Stomach smooth muscle (tissue), 2 donors: ENCODE measurements around the gene CNPY4.

ENCODE experiments used
- H3K27ac ChIP-seq: one replicate; pipeline ENCODE4 v1.7.0; 2013; ENCODE audit warnings: mild to moderate bottlenecking, low read length, inconsistent platforms
- H3K27me3 ChIP-seq, 2 donors: one replicate each; pipeline ENCODE4 v1.7.0; 2013; ENCODE audit warnings: low read length in 2 of 2; ENCODE audit not compliant: insufficient read depth in 2 of 2, control insufficient read depth in 1 of 2
- H3K36me3 ChIP-seq, 2 donors: one replicate each; pipeline ENCODE4 v1.7.0; 2013; ENCODE audit warnings: low read length in 2 of 2; ENCODE audit not compliant: control insufficient read depth in 2 of 2, insufficient read depth in 2 of 2
- H3K4me1 ChIP-seq: one replicate; pipeline ENCODE4 v1.7.0; 2013; ENCODE audit warnings: low read length; ENCODE audit not compliant: control insufficient read depth, insufficient read depth
- H3K4me3 ChIP-seq, 2 donors: one replicate each; pipeline ENCODE4 v1.7.0; 2013; ENCODE audit warnings: low read length in 2 of 2
- H3K9ac ChIP-seq, 2 donors: one replicate each; pipeline ENCODE4 v1.7.0; 2013; ENCODE audit warnings: low read length in 2 of 2, mild to moderate bottlenecking in 1 of 2
- H3K9me3 ChIP-seq, 2 donors: one replicate each; pipeline ENCODE4 v1.7.0; 2013; ENCODE audit warnings: low read length in 2 of 2; ENCODE audit not compliant: control insufficient read depth in 2 of 2
- donor health status: healthy.
- donor health status: Pancreatic carcinoma.

Gene CNPY4

GRCh38 chr7:100105534-100105933 lies 13.9 kb upstream of the CNPY4 start:
- no peak overlapping the region for H3K27ac ChIP-seq
- no peak overlapping the region for H3K9ac ChIP-seq
- H3K4me1 ChIP-seq: peaks cover 12% of the 10 kb centered on the region
- H3K36me3 ChIP-seq: peaks cover 19 to 44% of the 10 kb centered on the region in 2 donors
- no peaks in the 10 kb centered on the region for H3K27me3 ChIP-seq
- H3K4me3 ChIP-seq: no peak overlapping the region
- H3K9me3 ChIP-seq: no peaks in the 10 kb centered on the region

GRCh38 chr7:100106633-100107032 lies 12.8 kb upstream of the CNPY4 start:
- Histone ChIP-seq H3K9ac (no peak overlapping the region), H3K27me3 (no peaks in the 10 kb centered on the region), H3K27ac (no peak overlapping the region), H3K4me1 (peaks cover 9% of the 10 kb centered on the region), H3K36me3 (peaks cover 24 to 51% of the 10 kb centered on the region in 2 donors), H3K4me3 (no peak overlapping the region), H3K9me3 (no peaks in the 10 kb centered on the region)

- Histone ChIP-seq H3K27ac (no peak overlapping the region), H3K27me3 (no peaks in the 10 kb centered on the region), H3K9me3 (no peaks in the 10 kb centered on the region), H3K9ac (no peak overlapping the region), H3K4me1 (peaks cover 8% of the 10 kb centered on the region), H3K36me3 (peaks cover 28 to 53% of the 10 kb centered on the region in 2 donors), H3K4me3 (no peak overlapping the region)
Measured at GRCh38 chr7:100107125-100107737, 12.2 kb upstream of the CNPY4 start.

GRCh38 chr7:100107890-100108289 lies 11.5 kb upstream of the CNPY4 start:
- peaks cover under 1% of the 10 kb centered on the region for H3K4me1 ChIP-seq
- peaks cover 28 to 57% of the 10 kb centered on the region in 2 donors for H3K36me3 ChIP-seq
- no peak overlapping the region for H3K9ac ChIP-seq
- H3K4me3 ChIP-seq: no peak overlapping the region
- no peaks in the 10 kb centered on the region for H3K27me3 ChIP-seq
- no peak overlapping the region for H3K27ac ChIP-seq
- H3K9me3 ChIP-seq: no peaks in the 10 kb centered on the region

- Histone ChIP-seq H3K4me3 (no peak overlapping the region), H3K4me1 (no peaks in the 10 kb centered on the region), H3K9ac (no peak overlapping the region), H3K36me3 (peaks cover 29 to 54% of the 10 kb centered on the region in 2 donors), H3K9me3 (no peaks in the 10 kb centered on the region), H3K27me3 (no peaks in the 10 kb centered on the region), H3K27ac (no peak overlapping the region)
Measured at GRCh38 chr7:100109521-100110163, 9.8 kb upstream of the CNPY4 start.

GRCh38 chr7:100111156-100111555 lies 8.3 kb upstream of the CNPY4 start:
- Histone ChIP-seq H3K36me3 (peaks cover 22 to 45% of the 10 kb centered on the region in 2 donors), H3K4me1 (no peaks in the 10 kb centered on the region), H3K27me3 (no peaks in the 10 kb centered on the region), H3K9ac (no peak overlapping the region), H3K27ac (no peak overlapping the region), H3K9me3 (no peaks in the 10 kb centered on the region), H3K4me3 (no peak overlapping the region)

GRCh38 chr7:100111914-100112313 lies 7.5 kb upstream of the CNPY4 start:
- Histone ChIP-seq H3K36me3 (peaks cover 21 to 40% of the 10 kb centered on the region in 2 donors), H3K4me3 (no peak overlapping the region)

GRCh38 chr7:100115026-100115425 lies 4.4 kb upstream of the CNPY4 start:
- Histone ChIP-seq H3K4me1 (peaks cover 9% of the 10 kb centered on the region), H3K9me3 (no peaks in the 10 kb centered on the region), H3K27ac (no peak overlapping the region), H3K9ac (no peak overlapping the region), H3K4me3 (no peak overlapping the region), H3K36me3 (peaks cover 13 to 21% of the 10 kb centered on the region in 2 donors), H3K27me3 (no peaks in the 10 kb centered on the region)

More at GRCh38 chr7:100111914-100112313, 7.5 kb upstream of the CNPY4 start:
- Histone ChIP-seq H3K4me1 (no peaks in the 10 kb centered on the region), H3K27me3 (no peaks in the 10 kb centered on the region), H3K27ac (no peak overlapping the region), H3K9me3 (no peaks in the 10 kb centered on the region), H3K9ac (no peak overlapping the region)

- Histone ChIP-seq H3K36me3 (peaks cover 4 to 5% of the 10 kb centered on the region in 2 donors), H3K9me3 (no peaks in the 10 kb centered on the region), H3K4me1 (peaks cover 24% of the 10 kb centered on the region), H3K9ac (peak overlapping the region; percentile 75 to 86), H3K27me3 (no peaks in the 10 kb centered on the region), H3K4me3 (peak overlapping the region; percentile 84 to 97), H3K27ac (peak overlapping the region; percentile 82)
Measured at GRCh38 chr7:100118388-100119071, 904 bp upstream of the CNPY4 start.

- Histone ChIP-seq H3K27ac (peak overlapping the region; percentile 82), H3K4me3 (peak overlapping the region; percentile 84 to 97), H3K4me1 (peaks cover 24% of the 10 kb centered on the region)
Measured at GRCh38 chr7:100119970-100120732, 717 bp downstream of the CNPY4 start.

More at GRCh38 chr7:100119970-100120732, 717 bp downstream of the CNPY4 start:
- Histone ChIP-seq H3K27me3 (no peaks in the 10 kb centered on the region), H3K9ac (peak overlapping the region; percentile 75 to 80), H3K36me3 (peaks cover 2 to 7% of the 10 kb centered on the region in 2 donors), H3K9me3 (no peaks in the 10 kb centered on the region)
